ENCODE measurements around the gene AKAP6.

AKAP6 gene

GRCh38 chr14:32627545-32628298, 298.6 kb downstream of the AKAP6 start:
- no peak for DNase-seq

- DNase-seq = no peak
Observed at GRCh38 chr14:32629236-32629635, 300.1 kb downstream of the AKAP6 start.

GRCh38 chr14:32630701-32631100, 301.6 kb downstream of the AKAP6 start:
- DNase-seq = no peak

- DNase-seq = no peak
Observed at GRCh38 chr14:32633224-32633859, 304.2 kb downstream of the AKAP6 start.

GRCh38 chr14:32633930-32634329, 304.8 kb downstream of the AKAP6 start:
- DNase-seq = no peak

GRCh38 chr14:32635061-32635719, 306.1 kb downstream of the AKAP6 start:
- no peak for DNase-seq

- no peak for DNase-seq
Observed at GRCh38 chr14:32637582-32637981, 308.5 kb downstream of the AKAP6 start.

GRCh38 chr14:32639208-32639607, 310.1 kb downstream of the AKAP6 start:
- DNase-seq = no peak

- DNase-seq = no peak
Observed at GRCh38 chr14:32645551-32645950, 316.5 kb downstream of the AKAP6 start.

GRCh38 chr14:32648434-32648833, 319.3 kb downstream of the AKAP6 start:
- DNase-seq = no peak

GRCh38 chr14:32650030-32650429, 320.9 kb downstream of the AKAP6 start:
- no peak for DNase-seq

GRCh38 chr14:32650665-32651064, 321.6 kb downstream of the AKAP6 start:
- no peak for DNase-seq

- DNase-seq = no peak
Observed at GRCh38 chr14:32654106-32654505, 325.0 kb downstream of the AKAP6 start.

GRCh38 chr14:32656601-32657000, 327.5 kb downstream of the AKAP6 start:
- no peak for DNase-seq

GRCh38 chr14:32657081-32657480, 328.0 kb downstream of the AKAP6 start:
- no peak for DNase-seq

GRCh38 chr14:32661216-32661615, 332.1 kb downstream of the AKAP6 start:
- no peak for DNase-seq

- no peak for DNase-seq
Observed at GRCh38 chr14:32662211-32662610, 333.1 kb downstream of the AKAP6 start.

- DNase-seq = no peak
Observed at GRCh38 chr14:32666308-32666707, 337.2 kb downstream of the AKAP6 start.

GRCh38 chr14:32667287-32667686, 338.2 kb downstream of the AKAP6 start:
- DNase-seq = no peak

GRCh38 chr14:32667791-32668190, 338.7 kb downstream of the AKAP6 start:
- no peak for DNase-seq

GRCh38 chr14:32669391-32669790, 340.3 kb downstream of the AKAP6 start:
- DNase-seq = no peak

- no peak for DNase-seq
Observed at GRCh38 chr14:32675433-32675832, 346.3 kb downstream of the AKAP6 start.

GRCh38 chr14:32677129-32677780, 348.2 kb downstream of the AKAP6 start:
- DNase-seq = no peak

- DNase-seq = no peak
Observed at GRCh38 chr14:32678088-32678487, 349.0 kb downstream of the AKAP6 start.

Data from NCI-H748 treated with DMSO at 0.1 percent for 48 hours (cell line).